Heart left ventricle (tissue), 13 donors: ENCODE results near the gene AMIGO3.

Experiments
- CTCF ChIP-seq, 12 donors: fragments of 200-600 bp; sonication (generic) in 4 of 12; IDR thresholded peaks; one replicate each; pipeline versions ENCODE4 v1.5.0 to v1.8.0; 2018 to 2022; ENCODE audit warnings: antibody characterized with exemption in 12 of 12, mild to moderate bottlenecking in 5 of 12
- POLR2A ChIP-seq, 2 donors: fragments of 450-650 bp; IDR thresholded peaks; one replicate each; pipeline ENCODE4 v1.6.1; 2017; ENCODE audit warnings: antibody characterized with exemption in 2 of 2, mild to moderate bottlenecking in 2 of 2, moderate library complexity in 2 of 2
- donor health status: ischemic (EF 13 %, LVEDD 7.1; RV severe dilation, severe dysfunction).
- donor health status: DM: no; HTN: yes; CAD: no.
- donor health status: DM: no; HTN: no; CAD: no.
- donor health status: ischemic (EF 25% LVEDD 6.9; RV normal size, moderate dysfunction).
- donor health status: ischemic (EF 25% LVEDD 5.7; RV mildly dilated, moderate dysfunction).
- donor health status: ischemic (EF 35%, LVEDD 5.7; RV mildly dilated, moderate dysfunction).
- donor health status: nonischemic (EF 11% LVEDD 7.7; RV severe dilation, severe dysfunction).
- donor health status: DM: yes; HTN: yes; CAD: no.
- donor health status: PGD.
- donor health status: ischemic (EF 29% LVEDD 5.4; RV normal size, mild dysfunction).
- donor health status: nonischemic (EF 23%, LVEDD 6.1; RV moderate dilation, normal function).

GRCh38 chr3:49759226-49759625 is 39.7 kb upstream of the AMIGO3 start:
- TF ChIP-seq CTCF (IDR thresholded peaks at IDR 0.05) (no peak), POLR2A (IDR thresholded peaks at IDR 0.05) (no peak)
